ENCODE data around the gene ZNF775. TPM values are rescaled to one million over a fixed set of nuclear protein-coding genes. Genes with fewer than 3 reads are reported as not detected.

The ZNF775 gene
- total and polyA plus RNA-seq, 2 experiments from 2014 or later: 0.75 to 3.9 TPM

GRCh38 chr7:150412016-150412415 is 32.9 kb downstream of the ZNF775 start:
- Histone ChIP-seq H3K9ac (no peak overlapping the region), H3K36me3 (ENCODE audit: low read depth) (no peaks in the 10 kb centered on the region), H3K9me3 (ENCODE audit: low read depth) (no peaks in the 10 kb centered on the region), H3F3A (ENCODE audit: insufficient read depth) (no peaks in the 10 kb centered on the region), H3K79me2 (ENCODE audit: insufficient read depth) (no peaks in the 10 kb centered on the region), H3K4me2 (ENCODE audit: unreplicated experiment) (no peak overlapping the region), H3K27me3 (replicated peaks; ENCODE audit: insufficient read depth) (no peaks in the 10 kb centered on the region), H4K20me1 (ENCODE audit: insufficient read depth) (no peaks in the 10 kb centered on the region), H3K27ac (no peak overlapping the region), H2AFZ (no peak overlapping the region), H3K4me3 (no peak overlapping the region), H3K4me1 (ENCODE audit: insufficient read depth) (no peaks in the 10 kb centered on the region), H3K9me2 (ENCODE audit: insufficient read depth) (no peaks in the 10 kb centered on the region)
- 80 to 85% methylated on average over 11 of the region's 11 CpGs for WGBS, 2 experiments (ENCODE audit: low coverage in 1 of 2, low lambda C conversion rate in 2 of 2, missing lambda C conversion rate in 2 of 2)
- no peak for DNase-seq
- TF ChIP-seq EZH2 (IDR thresholded peaks at IDR 0.05; ENCODE audit: insufficient read depth, poor library complexity, severe bottlenecking) (no peak), EZH2phosphoT487 (IDR thresholded peaks at IDR 0.05; ENCODE audit: insufficient read depth, low read depth) (no peak)
- in situ Hi-C loops (cut with MboI): no loop called here

- no peak overlapping the region for H2AFZ ChIP-seq
- no peaks in the 10 kb centered on the region for H4K20me1 ChIP-seq (ENCODE audit: insufficient read depth)
- peak; percentile 6 for DNase-seq
- H3K79me2 ChIP-seq (ENCODE audit: insufficient read depth): no peaks in the 10 kb centered on the region
- H3K4me3 ChIP-seq: no peak overlapping the region
- no peaks in the 10 kb centered on the region for H3F3A ChIP-seq (ENCODE audit: insufficient read depth)
- TF ChIP-seq EZH2phosphoT487 (IDR thresholded peaks at IDR 0.05; ENCODE audit: insufficient read depth, low read depth): no peak
- TF ChIP-seq EZH2 (IDR thresholded peaks at IDR 0.05; ENCODE audit: insufficient read depth, poor library complexity, severe bottlenecking): no peak
- H3K36me3 ChIP-seq (ENCODE audit: low read depth): no peaks in the 10 kb centered on the region
- in situ Hi-C loops (cut with MboI): no loop called here
- H3K9ac ChIP-seq: no peak overlapping the region
- H3K4me2 ChIP-seq (ENCODE audit: unreplicated experiment): no peak overlapping the region
- no peaks in the 10 kb centered on the region for H3K4me1 ChIP-seq (ENCODE audit: insufficient read depth)
- no peaks in the 10 kb centered on the region for H3K27me3 ChIP-seq (replicated peaks; ENCODE audit: insufficient read depth)
- H3K9me2 ChIP-seq (ENCODE audit: insufficient read depth): no peaks in the 10 kb centered on the region
- H3K9me3 ChIP-seq (ENCODE audit: low read depth): no peaks in the 10 kb centered on the region
- no peak overlapping the region for H3K27ac ChIP-seq
- 79 to 82% methylated on average over 37 of the region's 37 CpGs for WGBS, 2 experiments (ENCODE audit: low coverage in 1 of 2, low lambda C conversion rate in 2 of 2, missing lambda C conversion rate in 2 of 2)
These were observed 33.7 kb downstream of the ZNF775 start for GRCh38 chr7:150412518-150413488.

DNA sequence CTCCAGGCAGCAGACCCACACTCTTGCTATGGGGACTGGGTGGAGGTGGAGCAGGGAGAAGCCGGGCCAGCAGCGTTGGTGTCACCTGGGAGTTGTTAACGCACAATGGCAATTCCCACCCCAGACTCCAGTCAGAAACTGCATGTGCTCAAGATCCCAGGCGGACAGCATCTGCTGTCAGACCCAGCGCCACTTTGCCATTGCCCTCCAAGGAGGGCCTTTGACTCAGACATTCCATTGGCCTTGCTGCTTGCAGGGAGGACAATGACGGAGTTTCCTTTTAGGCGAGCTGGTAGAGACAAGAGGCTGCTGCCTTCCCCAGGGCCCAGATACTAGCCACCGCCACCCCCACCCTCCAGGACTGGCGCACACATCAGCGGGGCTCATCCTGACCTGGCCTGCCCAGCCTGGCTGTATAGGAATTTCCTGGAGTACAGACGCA is 34.5 kb downstream of the ZNF775 start:
- H3K27ac ChIP-seq: no peak overlapping the region
- DNase-seq: no peak
- H3K36me3 ChIP-seq (ENCODE audit: low read depth): no peaks in the 10 kb centered on the region
- no peaks in the 10 kb centered on the region for H3K27me3 ChIP-seq (replicated peaks; ENCODE audit: insufficient read depth)
- no peaks in the 10 kb centered on the region for H3K9me3 ChIP-seq (ENCODE audit: low read depth)
- in situ Hi-C loops (cut with MboI): no loop called here
- H3K4me1 ChIP-seq (ENCODE audit: insufficient read depth): no peaks in the 10 kb centered on the region
- H3K9ac ChIP-seq: no peak overlapping the region
- no peaks in the 10 kb centered on the region for H3K9me2 ChIP-seq (ENCODE audit: insufficient read depth)
- no peak overlapping the region for H3K4me2 ChIP-seq (ENCODE audit: unreplicated experiment)
- H3K79me2 ChIP-seq (ENCODE audit: insufficient read depth): no peaks in the 10 kb centered on the region
- H2AFZ ChIP-seq: no peak overlapping the region
- TF ChIP-seq EZH2phosphoT487 (IDR thresholded peaks at IDR 0.05; ENCODE audit: insufficient read depth, low read depth): no peak
- H3F3A ChIP-seq (ENCODE audit: insufficient read depth): no peaks in the 10 kb centered on the region
- H4K20me1 ChIP-seq (ENCODE audit: insufficient read depth): no peaks in the 10 kb centered on the region
- WGBS, 2 experiments (ENCODE audit: low coverage in 1 of 2, low lambda C conversion rate in 2 of 2, missing lambda C conversion rate in 2 of 2): 89 to 96% methylated on average over 11 of the region's 11 CpGs
- H3K4me3 ChIP-seq: no peak overlapping the region

DNA sequence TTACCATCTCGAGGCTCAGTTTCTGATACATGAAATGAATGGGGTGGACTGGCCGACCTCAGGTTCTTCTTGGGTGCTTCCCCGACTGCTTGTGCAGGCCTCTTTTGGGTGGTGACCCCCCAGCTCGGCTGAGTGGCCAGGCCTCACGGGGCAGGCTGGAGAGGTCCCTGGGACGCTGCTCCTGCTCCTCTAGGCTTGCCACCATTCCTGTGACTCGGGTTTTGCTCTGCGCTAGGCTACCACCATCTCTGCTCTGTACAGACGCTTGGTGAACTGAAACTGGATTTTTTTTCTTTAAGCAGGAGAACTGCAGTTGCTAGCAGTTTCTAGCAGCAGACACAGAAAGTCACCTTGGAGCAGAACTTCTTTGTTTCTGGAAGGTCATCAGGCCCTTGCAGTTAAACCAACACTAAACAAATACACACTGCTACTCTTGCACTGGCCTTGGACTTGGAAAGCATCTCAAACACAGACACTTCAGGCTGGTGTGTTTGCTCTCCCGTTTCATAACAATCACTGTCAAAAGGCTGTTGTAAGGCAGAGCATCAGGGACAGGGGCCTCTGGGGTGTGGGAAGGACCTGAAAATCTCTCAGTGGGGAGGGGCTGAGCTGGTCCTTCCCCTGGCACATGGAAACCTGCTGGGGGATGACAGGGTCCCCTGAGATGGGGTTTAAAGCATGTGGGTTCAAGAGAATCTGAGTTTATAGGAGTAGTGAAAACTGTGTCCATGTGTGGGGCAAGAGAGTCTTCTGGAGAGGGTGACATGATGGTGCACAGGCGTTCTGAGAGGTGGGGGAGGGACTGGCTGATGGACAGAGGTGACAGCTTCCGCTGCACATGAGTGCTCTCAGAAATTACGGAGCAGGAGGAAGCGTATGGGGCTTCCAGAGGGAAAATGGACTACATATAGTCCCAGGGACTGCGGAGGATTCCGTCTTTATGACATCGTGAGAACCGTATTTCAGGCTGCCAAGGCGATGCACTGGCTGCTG is 36.3 kb downstream of the ZNF775 start:
- Histone ChIP-seq H3K4me2 (ENCODE audit: unreplicated experiment) (no peak overlapping the region), H3K27ac (no peak overlapping the region), H3K4me1 (ENCODE audit: insufficient read depth) (no peaks in the 10 kb centered on the region), H3K36me3 (ENCODE audit: low read depth) (no peaks in the 10 kb centered on the region), H3F3A (ENCODE audit: insufficient read depth) (no peaks in the 10 kb centered on the region), H3K9me2 (ENCODE audit: insufficient read depth) (no peaks in the 10 kb centered on the region), H3K27me3 (replicated peaks; ENCODE audit: insufficient read depth) (no peaks in the 10 kb centered on the region), H4K20me1 (ENCODE audit: insufficient read depth) (no peaks in the 10 kb centered on the region), H3K79me2 (ENCODE audit: insufficient read depth) (no peaks in the 10 kb centered on the region), H3K9ac (no peak overlapping the region), H3K9me3 (ENCODE audit: low read depth) (no peaks in the 10 kb centered on the region), H3K4me3 (no peak overlapping the region), H2AFZ (no peak overlapping the region)
- TF ChIP-seq EZH2phosphoT487 (IDR thresholded peaks at IDR 0.05; ENCODE audit: insufficient read depth, low read depth): no peak
- no peak for TF ChIP-seq EZH2 (IDR thresholded peaks at IDR 0.05; ENCODE audit: insufficient read depth, poor library complexity, severe bottlenecking)
- DNase-seq: no peak
- in situ Hi-C loops (cut with MboI): no loop called here
- WGBS, 2 experiments (ENCODE audit: low coverage in 1 of 2, low lambda C conversion rate in 2 of 2, missing lambda C conversion rate in 2 of 2): 78% methylated on average over 19 of the region's 19 CpGs
